Measurements from ENCODE around the gene BCAS1. TPM values are rescaled to one million over a fixed set of nuclear protein-coding genes. Genes with fewer than 3 reads are reported as not detected.

BCAS1 gene
- total and polyA plus RNA-seq, 12 donors: 0.03 TPM; not detected in 11

DNA sequence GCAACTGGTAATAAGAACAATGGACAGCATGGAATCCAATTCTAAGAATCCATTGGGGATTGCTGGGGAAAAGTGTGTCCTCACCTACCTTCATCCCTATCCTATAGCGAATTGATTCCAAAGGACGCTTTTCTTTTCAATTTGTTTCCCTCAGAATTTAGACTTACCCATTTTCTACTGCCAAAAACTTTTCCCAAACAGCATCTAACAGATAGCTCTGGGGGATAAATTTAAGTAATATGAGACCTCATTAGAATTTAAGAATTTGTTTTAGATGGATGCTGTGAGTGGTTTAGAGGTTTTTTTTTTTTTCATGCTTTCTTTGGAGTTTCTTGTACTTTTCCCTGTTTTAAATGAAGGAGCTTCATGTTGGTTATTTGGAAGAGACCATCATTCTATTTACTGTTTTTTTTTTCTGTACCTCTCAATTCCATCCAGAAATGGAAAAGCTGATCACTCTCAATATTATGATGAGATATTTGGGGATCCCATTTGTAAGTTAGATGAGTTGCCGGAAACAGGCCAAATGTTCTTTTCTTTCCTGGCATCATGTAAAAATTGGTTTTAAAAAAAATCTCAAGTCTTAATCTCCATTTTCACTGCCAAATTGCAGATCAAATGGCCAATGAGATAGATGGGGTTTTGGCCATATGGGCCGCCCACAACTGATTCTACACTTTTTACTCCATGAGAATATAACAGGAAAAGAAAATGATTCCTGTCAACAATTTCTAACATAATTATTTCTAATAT is 105.7 kb downstream of the BCAS1 start:
- WGBS, 2 donors: 93 to 96% methylated on average over 4 of the region's 4 CpGs
- H3K4me3 ChIP-seq: no peak overlapping the region
- H3K36me3 ChIP-seq: no peaks in the 10 kb centered on the region
- intact Hi-C loops (cut with DNase I): no loop called here
- no peak for ATAC-seq
- no peaks in the 10 kb centered on the region for H3K9me3 ChIP-seq
- no peak overlapping the region for H3K27ac ChIP-seq
- TF ChIP-seq, protein P1, sequence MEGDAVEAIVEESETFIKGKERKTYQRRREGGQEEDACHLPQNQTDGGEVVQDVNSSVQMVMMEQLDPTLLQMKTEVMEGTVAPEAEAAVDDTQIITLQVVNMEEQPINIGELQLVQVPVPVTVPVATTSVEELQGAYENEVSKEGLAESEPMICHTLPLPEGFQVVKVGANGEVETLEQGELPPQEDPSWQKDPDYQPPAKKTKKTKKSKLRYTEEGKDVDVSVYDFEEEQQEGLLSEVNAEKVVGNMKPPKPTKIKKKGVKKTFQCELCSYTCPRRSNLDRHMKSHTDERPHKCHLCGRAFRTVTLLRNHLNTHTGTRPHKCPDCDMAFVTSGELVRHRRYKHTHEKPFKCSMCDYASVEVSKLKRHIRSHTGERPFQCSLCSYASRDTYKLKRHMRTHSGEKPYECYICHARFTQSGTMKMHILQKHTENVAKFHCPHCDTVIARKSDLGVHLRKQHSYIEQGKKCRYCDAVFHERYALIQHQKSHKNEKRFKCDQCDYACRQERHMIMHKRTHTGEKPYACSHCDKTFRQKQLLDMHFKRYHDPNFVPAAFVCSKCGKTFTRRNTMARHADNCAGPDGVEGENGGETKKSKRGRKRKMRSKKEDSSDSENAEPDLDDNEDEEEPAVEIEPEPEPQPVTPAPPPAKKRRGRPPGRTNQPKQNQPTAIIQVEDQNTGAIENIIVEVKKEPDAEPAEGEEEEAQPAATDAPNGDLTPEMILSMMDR (IDR thresholded peaks at IDR 0.05): no peak
- DNase-seq: no peak
- peaks cover 0 to 11% (median 3%) of the 10 kb centered on the region in 9 donors for H3K4me1 ChIP-seq
- H3K27me3 ChIP-seq: no peaks in the 10 kb centered on the region

DNA sequence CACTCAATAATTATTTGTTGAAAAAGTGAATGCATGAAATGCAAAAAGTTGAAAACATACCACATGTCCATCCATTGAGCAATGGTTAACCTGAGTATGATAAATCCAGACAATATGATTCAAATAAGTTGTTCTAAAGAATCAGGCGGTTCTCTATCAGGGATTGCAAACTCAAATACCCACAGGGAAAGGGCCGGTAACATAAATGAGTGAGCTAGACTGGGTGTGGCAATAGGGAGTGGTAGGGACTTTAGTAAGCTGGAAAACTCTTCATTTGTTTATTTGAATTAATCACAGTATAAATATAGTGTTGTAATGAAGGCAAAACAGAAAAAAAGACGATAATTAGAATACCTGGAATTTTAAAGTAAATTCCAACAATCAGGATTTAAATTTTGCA is 106.3 kb downstream of the BCAS1 start:
- Histone ChIP-seq H3K27ac (no peak overlapping the region), H3K9me3 (no peaks in the 10 kb centered on the region), H3K36me3 (no peaks in the 10 kb centered on the region), H3K4me3 (no peak overlapping the region), H3K27me3 (no peaks in the 10 kb centered on the region), H3K4me1 (peaks cover 0 to 11% (median 3%) of the 10 kb centered on the region in 9 donors)
- ATAC-seq: no peak
- TF ChIP-seq, protein P1 (IDR thresholded peaks at IDR 0.05): no peak
- intact Hi-C loops (cut with DNase I): no loop called here
- DNase-seq: no peak
- 81 to 83% methylated on average over 3 of the region's 3 CpGs for WGBS, 2 donors

DNA sequence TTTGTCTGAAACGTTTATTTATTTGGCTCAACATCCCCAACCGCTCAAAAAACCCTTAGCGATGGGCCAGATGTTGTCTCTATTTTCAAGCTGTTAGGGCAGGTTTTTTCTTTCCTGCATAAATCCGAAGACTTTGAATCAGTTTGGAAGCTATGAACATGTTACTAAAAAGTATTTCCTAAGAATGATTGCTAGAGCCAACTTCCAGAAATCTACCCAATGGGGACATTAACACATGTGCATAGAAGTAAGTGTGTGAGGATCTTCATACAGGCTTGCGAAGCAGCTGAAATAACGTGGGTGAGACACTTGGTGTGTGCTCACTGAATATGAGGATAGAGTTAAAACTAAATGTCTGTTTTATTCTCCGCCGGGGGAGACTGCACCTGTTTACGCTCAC is 106.8 kb downstream of the BCAS1 start:
- no peak for DNase-seq

DNA sequence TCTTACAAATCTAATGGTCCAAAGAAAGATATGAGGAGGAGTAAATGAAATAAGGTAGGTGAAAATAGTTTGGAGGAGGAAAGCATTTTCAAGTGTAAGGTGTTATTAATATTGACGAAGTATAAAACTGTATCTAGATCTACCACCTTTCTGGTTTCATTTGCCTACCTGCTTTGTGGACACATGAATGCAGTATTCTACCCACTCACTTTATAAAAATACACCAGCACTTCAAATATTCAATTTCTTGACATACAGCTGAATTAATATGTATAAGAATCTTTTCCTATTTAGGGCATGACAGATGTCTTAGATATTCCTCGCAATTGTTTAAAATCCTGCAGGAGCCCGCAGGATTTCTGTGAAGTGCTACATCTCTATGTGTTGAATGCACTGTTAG is 108.0 kb downstream of the BCAS1 start:
- Histone ChIP-seq H3K4me3 (no peak overlapping the region), H3K27ac (no peak overlapping the region), H3K4me1 (peaks cover 0 to 11% (median 3%) of the 10 kb centered on the region in 9 donors), H3K9me3 (no peaks in the 10 kb centered on the region), H3K36me3 (no peaks in the 10 kb centered on the region), H3K27me3 (peaks cover 0 to 3% (median 0%) of the 10 kb centered on the region in 7 donors)
- intact Hi-C loops (cut with DNase I): no loop called here
- TF ChIP-seq, protein P1 (IDR thresholded peaks at IDR 0.05): no peak
- no peak for DNase-seq
- ATAC-seq: no peak
- WGBS, 2 donors: 98 to 99% methylated on average over 3 of the region's 3 CpGs

More for the DNA sequence above, 106.8 kb downstream of the BCAS1 start:
- Histone ChIP-seq H3K4me1 (peaks cover 0 to 11% (median 3%) of the 10 kb centered on the region in 9 donors), H3K4me3 (no peak overlapping the region), H3K27ac (no peak overlapping the region), H3K27me3 (no peaks in the 10 kb centered on the region), H3K36me3 (no peaks in the 10 kb centered on the region), H3K9me3 (no peaks in the 10 kb centered on the region)
- 82 to 88% methylated on average over 9 of the region's 9 CpGs for WGBS, 2 donors
- no peak for ATAC-seq
- TF ChIP-seq, protein P1 (IDR thresholded peaks at IDR 0.05): no peak
- intact Hi-C loops (cut with DNase I): no loop called here
